Measurements from ENCODE around the gene AIFM1. TPM values are rescaled to one million over a fixed set of nuclear protein-coding genes. Genes with fewer than 3 reads are reported as not detected.

AIFM1 gene
- polyA plus RNA-seq, 1 experiment = 39.3 TPM

- POLR2A ChIA-PET = no interaction called here
- CTCF ChIA-PET = interaction anchor here (0.5 kb wide), 1 partner anchor 24 kb away, joined by 3 read pairs; no protein-coding TSS in a partner anchor
- Histone ChIP-seq H3K9me3 (ENCODE audit: control insufficient read depth, insufficient read depth, low read length) (no peaks in the 10 kb centered on the region), H3K27ac (ENCODE audit: low read depth, low read length) (no peak overlapping the region), H3K4me3 (ENCODE audit: low read depth, low read length) (no peak overlapping the region), H3K27me3 (ENCODE audit: control insufficient read depth, insufficient read depth, low read length) (no peaks in the 10 kb centered on the region)
- no peak for TF ChIP-seq CTCF (IDR thresholded peaks at IDR 0.05; ENCODE audit: low read depth, low read length)
- DNase-seq (ENCODE audit: low read depth, low spot score) = no peak
Measured at GRCh38 chrX:130083656-130084382, 81.8 kb downstream of the AIFM1 start.

- POLR2A ChIA-PET = no interaction called here
- Histone ChIP-seq H3K27me3 (ENCODE audit: control insufficient read depth, insufficient read depth, low read length) (no peaks in the 10 kb centered on the region), H3K9me3 (ENCODE audit: control insufficient read depth, insufficient read depth, low read length) (no peaks in the 10 kb centered on the region), H3K27ac (ENCODE audit: low read depth, low read length) (no peak overlapping the region), H3K4me3 (ENCODE audit: low read depth, low read length) (no peak overlapping the region)
- no peak for DNase-seq (ENCODE audit: low read depth, low spot score)
- no peak for TF ChIP-seq CTCF (IDR thresholded peaks at IDR 0.05; ENCODE audit: low read depth, low read length)
- CTCF ChIA-PET = no interaction called here
Measured at GRCh38 chrX:130083107-130083490, 82.5 kb downstream of the AIFM1 start.

- no peak for DNase-seq (ENCODE audit: low read depth, low spot score)
- ChIA-PET CTCF (interaction anchor here (4.0 kb wide), 1 partner anchor 110 kb away, joined by 53 read pairs; no protein-coding TSS in a partner anchor), POLR2A (interaction anchor here (0.6 kb wide), 1 partner anchor 15 kb away, joined by 3 read pairs; no protein-coding TSS in a partner anchor)
- Histone ChIP-seq H3K27me3 (ENCODE audit: control insufficient read depth, insufficient read depth, low read length) (no peaks in the 10 kb centered on the region), H3K27ac (ENCODE audit: low read depth, low read length) (no peak overlapping the region), H3K4me3 (ENCODE audit: low read depth, low read length) (no peak overlapping the region), H3K9me3 (ENCODE audit: control insufficient read depth, insufficient read depth, low read length) (no peaks in the 10 kb centered on the region)
- TF ChIP-seq CTCF (IDR thresholded peaks at IDR 0.05; ENCODE audit: low read depth, low read length) = no peak
Measured at GRCh38 chrX:130082244-130083106, 83.2 kb downstream of the AIFM1 start.

- TF ChIP-seq CTCF (IDR thresholded peaks at IDR 0.05; ENCODE audit: low read depth, low read length) = no peak
- ChIA-PET POLR2A (no interaction called here), CTCF (interaction anchor here (0.6 to 4.0 kb wide), 3 partner anchors 74 to 114 kb away, joined by 4 to 53 read pairs (median 12); no protein-coding TSS in a partner anchor)
- Histone ChIP-seq H3K9me3 (ENCODE audit: control insufficient read depth, insufficient read depth, low read length) (no peaks in the 10 kb centered on the region), H3K27me3 (ENCODE audit: control insufficient read depth, insufficient read depth, low read length) (no peaks in the 10 kb centered on the region), H3K27ac (ENCODE audit: low read depth, low read length) (no peak overlapping the region), H3K4me3 (ENCODE audit: low read depth, low read length) (no peak overlapping the region)
- no peak for DNase-seq (ENCODE audit: low read depth, low spot score)
Measured at GRCh38 chrX:130081421-130082045, 84.1 kb downstream of the AIFM1 start.

Measured in AG04450 (cell line).